Smooth muscle cell (in vitro differentiated cells): Measurements from ENCODE around the gene NEK3. TPM values are rescaled to one million over a fixed set of nuclear protein-coding genes. Genes with fewer than 3 reads are reported as not detected.
"Not testable (repeated sequence)": the region's sequence is repeated elsewhere in the genome, so short reads cannot be mapped to it uniquely, and the experiment has no call there.

Experiments used
- DNase-seq: peaks from one replicate; lab custom pipeline; 2025; ENCODE audit not compliant: unreplicated experiment; lab: John Stamatoyannopoulos, UW
- H2AFZ ChIP-seq: fragments of 200-600 bp; sonication (generic); 2 replicates; pipeline ENCODE4 v1.6.0; 2016; ENCODE audit warnings: antibody characterized with exemption, low read depth, mild to moderate bottlenecking
- H3F3A ChIP-seq: fragments of 200-600 bp; sonication (generic); 2 replicates; pipeline ENCODE4 v1.6.0; 2017; ENCODE audit warnings: antibody characterized with exemption, low read depth
- H3K27ac ChIP-seq: fragments of 200-600 bp; sonication (generic); 2 replicates; pipeline ENCODE4 v1.5.1; 2016; ENCODE audit warnings: low read depth, mild to moderate bottlenecking
- H3K27me3 ChIP-seq: fragments of 200-600 bp; sonication (generic); 2 replicates; pipeline ENCODE4 v1.6.1; 2016; ENCODE audit warnings: low read depth, mild to moderate bottlenecking
- H3K36me3 ChIP-seq: fragments of 200-600 bp; sonication (generic); 2 replicates; pipeline ENCODE4 v1.5.1; 2016; ENCODE audit warnings: low read depth
- H3K4me1 ChIP-seq: fragments of 200-600 bp; sonication (generic); 2 replicates; pipeline ENCODE4 v1.5.1; 2016; ENCODE audit warnings: low read depth
- H3K4me2 ChIP-seq: fragments of 200-600 bp; sonication (generic); 2 replicates; pipeline ENCODE4 v1.6.0; 2016; ENCODE audit warnings: mild to moderate bottlenecking
- H3K4me3 ChIP-seq: fragments of 200-600 bp; sonication (generic); 2 replicates; pipeline ENCODE4 v1.5.1; 2016; ENCODE audit warnings: mild to moderate bottlenecking
- H3K79me2 ChIP-seq: fragments of 200-600 bp; sonication (generic); 2 replicates; pipeline ENCODE4 v1.6.0; 2016; ENCODE audit warnings: low read depth, mild to moderate bottlenecking
- H3K9ac ChIP-seq: fragments of 200-600 bp; sonication (generic); 2 replicates; pipeline ENCODE4 v1.6.0; 2016; ENCODE audit warnings: low read depth
- H3K9me3 ChIP-seq: fragments of 200-600 bp; sonication (generic); replicated peaks from 2 replicates; pipeline ENCODE4 v1.5.1; 2016; ENCODE audit warnings: low read depth
- H4K20me1 ChIP-seq: fragments of 200-600 bp; sonication (generic); 2 replicates; pipeline ENCODE4 v1.6.0; 2016; ENCODE audit warnings: low read depth
- CTCF ChIP-seq: fragments of 200-600 bp; sonication (generic); IDR thresholded peaks from 2 replicates; pipeline ENCODE4 v1.5.1; 2017; ENCODE audit warnings: borderline replicate concordance, mild to moderate bottlenecking, antibody characterized with exemption; ENCODE audit not compliant: insufficient read depth, poor library complexity, severe bottlenecking
- WGBS: methylation state at CpG from one replicate; pipeline ENCODE4 v1.1.7; 2016; ENCODE audit warnings: low lambda C conversion rate; 5-methylcytosine and 5-hydroxymethylcytosine counted together
- polyA plus RNA-seq: library from polyadenylated mRNA; unstranded; fragments of >200 nt; fragmentation: Nextera tagmentation; extraction: Ambion mirVana; gene quantifications from 2 replicates; pipeline ENCODE4 v1.2.1, GENCODE V29; 2016
- total RNA-seq: library from RNA; depleted of rRNA; stranded (reverse); fragments of >200 nt; gene quantifications from 2 replicates; pipeline ENCODE4 v1.2.3, GENCODE V29; 2014

NEK3 gene
- total and polyA plus RNA-seq, 2 experiments from 2014 or later = 24.5 to 33.8 TPM

- H3K79me2 ChIP-seq = no peaks in the 10 kb centered on the region
- no peaks in the 10 kb centered on the region for H3K4me1 ChIP-seq
- TF ChIP-seq CTCF = no peak
- no peaks in the 10 kb centered on the region for H3K9me3 ChIP-seq
- H3F3A ChIP-seq = no peaks in the 10 kb centered on the region
- no peak overlapping the region for H3K4me2 ChIP-seq
- peak overlapping the region; percentile 44 for H3K27ac ChIP-seq
- H3K36me3 ChIP-seq = no peaks in the 10 kb centered on the region
- 83% methylated on average over 1 of the region's 1 CpG for WGBS
- no peak overlapping the region for H3K4me3 ChIP-seq
- DNase-seq = no peak
- H3K9ac ChIP-seq = no peak overlapping the region
- no peaks in the 10 kb centered on the region for H3K27me3 ChIP-seq
- no peaks in the 10 kb centered on the region for H4K20me1 ChIP-seq
- H2AFZ ChIP-seq = peak overlapping the region; percentile 61
Observed at GRCh38 chr13:52104624-52105023, 54.8 kb downstream of the NEK3 start.

- no peak overlapping the region for H3K4me3 ChIP-seq
- no peak for TF ChIP-seq CTCF
- no peaks in the 10 kb centered on the region for H3K9me3 ChIP-seq
- H3K9ac ChIP-seq = no peak overlapping the region
- no peaks in the 10 kb centered on the region for H3F3A ChIP-seq
- WGBS = 85% methylated on average over 5 of the region's 5 CpGs
- no peaks in the 10 kb centered on the region for H3K27me3 ChIP-seq
- H3K4me2 ChIP-seq = no peak overlapping the region
- H4K20me1 ChIP-seq = no peaks in the 10 kb centered on the region
- H3K36me3 ChIP-seq = no peaks in the 10 kb centered on the region
- H3K27ac ChIP-seq = no peak overlapping the region
- DNase-seq = no peak
- H3K79me2 ChIP-seq = no peaks in the 10 kb centered on the region
- no peaks in the 10 kb centered on the region for H3K4me1 ChIP-seq
- no peak overlapping the region for H2AFZ ChIP-seq
Observed at GRCh38 chr13:52103386-52103785, 56.0 kb downstream of the NEK3 start.

GRCh38 chr13:52102423-52102822 lies 57.0 kb downstream of the NEK3 start:
- H3K9me3 ChIP-seq, H3K4me1 ChIP-seq, H3K79me2 ChIP-seq, H2AFZ ChIP-seq, H3K9ac ChIP-seq, DNase-seq, H3F3A ChIP-seq, H3K27me3 ChIP-seq, H3K27ac ChIP-seq, H4K20me1 ChIP-seq, H3K36me3 ChIP-seq, H3K4me2 ChIP-seq, H3K4me3 ChIP-seq: not testable (repeated sequence)
- 100% methylated on average over 3 of the region's 3 CpGs for WGBS

GRCh38 chr13:52097197-52097596 lies 62.2 kb downstream of the NEK3 start:
- H2AFZ ChIP-seq = no peak overlapping the region
- H3K27ac ChIP-seq = no peak overlapping the region
- no peak overlapping the region for H3K9ac ChIP-seq
- H3F3A ChIP-seq = no peaks in the 10 kb centered on the region
- no peak for TF ChIP-seq CTCF
- no peaks in the 10 kb centered on the region for H3K27me3 ChIP-seq
- no peak for DNase-seq
- H4K20me1 ChIP-seq = no peaks in the 10 kb centered on the region
- WGBS = 96% methylated on average over 5 of the region's 5 CpGs
- H3K36me3 ChIP-seq = no peaks in the 10 kb centered on the region
- H3K4me1 ChIP-seq = no peaks in the 10 kb centered on the region
- no peaks in the 10 kb centered on the region for H3K9me3 ChIP-seq
- no peaks in the 10 kb centered on the region for H3K79me2 ChIP-seq
- H3K4me2 ChIP-seq = no peak overlapping the region
- no peak overlapping the region for H3K4me3 ChIP-seq
